Gastrocnemius medialis (tissue), 4 donors: ENCODE measurements around the gene PI16. TPM values are rescaled to one million over a fixed set of nuclear protein-coding genes. Genes with fewer than 3 reads are reported as not detected.

Source experiments
- ATAC-seq, 2 donors: fragments of 150-250 bp; one replicate each; pipeline ENCODE4 v1.9.1; 2016
- DNase-seq, 2 donors: peaks; one replicate each; pipeline ENCODE4 v3.0.0-alpha.2; 2019
- H3K27ac ChIP-seq, 4 donors: fragments of 200-600 bp; sonication (generic); 1 replicate in 1 of 4; 2 replicates in 3 of 4; pipeline ENCODE4 v1.5.1; 2016 to 2018; ENCODE audit warnings: mild to moderate bottlenecking in 2 of 4, moderate library complexity in 1 of 4
- H3K27me3 ChIP-seq, 3 donors: fragments of 200-600 bp; sonication (generic) in 2 of 3; 1 replicate in 1 of 3; 2 replicates in 2 of 3; pipeline versions ENCODE4 v1.5.1 to v1.6.0; 2016 to 2019; ENCODE audit warnings: mild to moderate bottlenecking in 1 of 3, moderate library complexity in 1 of 3
- H3K36me3 ChIP-seq, 2 donors: fragments of 200-600 bp; sonication (generic) in 1 of 2; one replicate each; pipeline ENCODE4 v1.5.1; 2017 to 2018
- H3K4me1 ChIP-seq, 2 donors: fragments of 200-600 bp; sonication (generic) in 1 of 2; one replicate each; pipeline ENCODE4 v1.5.1; 2016 to 2017; ENCODE audit warnings: mild to moderate bottlenecking in 2 of 2
- H3K4me3 ChIP-seq, 4 donors: fragments of 200-600 bp; sonication (generic) in 3 of 4; 1 replicate in 1 of 4; 2 replicates in 3 of 4; pipeline ENCODE4 v1.5.1; 2016 to 2019; ENCODE audit warnings: mild to moderate bottlenecking in 2 of 4
- H3K9me3 ChIP-seq, 3 donors: fragments of 200-600 bp; sonication (generic) in 2 of 3; 1 replicate in 1 of 3; 2 replicates in 2 of 3; pipeline ENCODE4 v1.5.1; 2016 to 2019
- CTCF ChIP-seq, 5 experiments: fragments of 450-650 bp in 3 of 5; fragments of 200-600 bp in 2 of 5; sonication (generic) in 2 of 5; IDR thresholded peaks in 4 of 5; conservative IDR thresholded peaks in 1 of 5; 1 replicate in 4 of 5; 2 replicates in 1 of 5; pipeline ENCODE4 v1.5.1; 2016 to 2019; ENCODE audit warnings: antibody characterized with exemption in 5 of 5, mild to moderate bottlenecking in 3 of 5, moderate library complexity in 3 of 5
- POLR2A ChIP-seq, 2 donors: fragments of 450-650 bp; IDR thresholded peaks; one replicate each; pipeline ENCODE4 v1.6.1; 2017; ENCODE audit warnings: antibody characterized with exemption in 2 of 2, mild to moderate bottlenecking in 2 of 2, moderate library complexity in 2 of 2
- in situ Hi-C, 4 donors: fragments of 200-750 bp; cut with MboI; loops; one replicate each; pipeline versions ENCODE4 v1.15.0 to v1.8.0; 2017; ENCODE audit warnings: low sequenced_read_pairs in 4 of 4
- intact Hi-C: fragments of 100-400 bp; cut with DNase I; formaldehyde crosslinking; loops from one replicate; pipeline ENCODE4 v1.15.1; 2023; ENCODE audit warnings: low total_unique reads
- total RNA-seq, 4 donors: library from RNA; depleted of rRNA; stranded (reverse); fragments of >200 nt; gene quantifications; one replicate each; pipeline versions ENCODE4 v1.1.0 to v1.2.3, GENCODE V29; 2016

PI16 gene
- total RNA-seq, 4 donors from 2014 or later: 0.87 to 3.2 (median 2.5) TPM

GRCh38 chr6:37013516-37014491 lies 59.3 kb downstream of the PI16 start:
- Histone ChIP-seq H3K9me3 (no peaks in the 10 kb centered on the region), H3K4me1 (peaks cover 9 to 10% of the 10 kb centered on the region in 2 donors), H3K27ac (no peak overlapping the region), H3K4me3 (no peak overlapping the region), H3K27me3 (no peaks in the 10 kb centered on the region), H3K36me3 (no peaks in the 10 kb centered on the region)
- ATAC-seq (no peak), DNase-seq (no peak)
- in situ Hi-C loops (loop anchor here (10.0 to 25.0 kb wide), 3 partner anchors 127 to 252 kb away; partner anchors contain the start of gene C6orf89 (in 3 of the 4)), intact Hi-C loops (no loop called here)
- TF ChIP-seq POLR2A (IDR thresholded peaks at IDR 0.05) (no peak), CTCF (IDR thresholded peaks at IDR 0.05 in 4 of 5, conservative IDR thresholded peaks at IDR 0.05 in 1 of 5) (no peak)

Other genes starting within 250 kb of the PI16 start
- gene CPNE5, start 115.3 kb upstream of the PI16 start, total RNA-seq: under 1 TPM in 1 of 4 donors, not detected in 3; 0.11 TPM
- gene PPIL1, start 79.9 kb upstream of the PI16 start, total RNA-seq: 10 to 100 TPM in 3 of 4 donors, 1 to 10 TPM in 1; 5.4 to 18.7 (median 16.8) TPM
- 10 to 100 TPM; 30.8 to 53.2 (median 38.8) TPM for gene C6orf89, start 68.8 kb upstream of the PI16 start, total RNA-seq
- gene MTCH1, start 31.5 kb downstream of the PI16 start, total RNA-seq: 100 to 1,000 TPM in 3 of 4 donors, 10 to 100 TPM in 1; 85.6 to 127 (median 116) TPM
- gene FGD2, start 50.9 kb downstream of the PI16 start, total RNA-seq: 1 to 10 TPM in 3 of 4 donors, under 1 TPM in 1; 0.39 to 6.2 (median 5.0) TPM
- 10 to 100 TPM in 2 of 4 donors, 1 to 10 TPM in 2; 5.0 to 23.0 (median 13.0) TPM for gene PIM1, start 215.4 kb downstream of the PI16 start, total RNA-seq